GM12891 (cell line): ENCODE results near the gene MYO3A.

Experiments used
- POLR2A ChIP-seq: IDR thresholded peaks from 2 replicates; pipeline ENCODE4 v1.6.1; 2011; ENCODE audit warnings: low read depth, low read length, control low read depth
- POLR2AphosphoS5 ChIP-seq: IDR thresholded peaks from 2 replicates; pipeline ENCODE4 v1.6.1; 2011; ENCODE audit warnings: low read depth, low read length, control low read depth
- POU2F2 ChIP-seq: IDR thresholded peaks from 2 replicates; pipeline ENCODE4 v1.6.1; 2011; ENCODE audit warnings: low read depth, mild to moderate bottlenecking, control low read depth, low read length, moderate library complexity
- SPI1 ChIP-seq: IDR thresholded peaks from 2 replicates; pipeline ENCODE4 v1.6.1; 2011; ENCODE audit warnings: low read depth, low read length, control low read depth
- TAF1 ChIP-seq: IDR thresholded peaks from 2 replicates; pipeline ENCODE4 v1.6.1; 2011; ENCODE audit warnings: low read depth, low read length, control low read depth

DNA sequence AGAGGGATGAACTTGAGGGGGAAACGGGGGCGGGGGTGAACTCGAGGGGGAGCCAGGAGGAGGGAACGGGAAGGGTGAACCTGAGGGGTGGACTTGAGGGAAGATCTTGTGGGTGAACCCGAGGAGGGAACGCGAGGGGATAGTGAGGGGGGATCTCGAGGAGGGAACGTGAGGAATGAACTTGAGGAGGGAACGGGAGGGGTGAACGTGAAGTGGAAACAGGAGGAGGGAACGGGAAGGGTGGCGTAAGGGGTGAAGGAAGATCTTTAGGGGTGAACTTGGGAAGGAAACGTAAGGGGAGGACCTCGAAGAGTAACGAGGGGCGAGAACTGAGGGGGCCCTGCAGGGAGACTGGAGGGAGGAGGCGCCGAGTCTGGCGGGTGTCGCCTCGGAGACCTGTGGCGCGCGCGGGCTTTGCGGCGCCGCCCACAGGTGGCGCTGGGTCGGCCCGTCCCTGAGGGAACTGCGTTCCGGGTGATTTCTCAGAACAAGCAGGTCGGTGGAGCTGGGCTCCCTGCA, 651 bp downstream of the MYO3A start:
- TF ChIP-seq POLR2A (no peak), POLR2AphosphoS5 (no peak), TAF1 (no peak), POU2F2 (no peak), SPI1 (no peak)
